ENCODE results near the gene FDPS.

The FDPS gene

GRCh38 chr1:155308493-155309422, at the start of gene FDPS:
TSS of gene FDPS (plus strand) at chr1:155308866. CDS start at chr1:155309790, 924 bp downstream.
- DNase-seq (ENCODE audit: low read depth), result peak; percentile 99

DNA sequence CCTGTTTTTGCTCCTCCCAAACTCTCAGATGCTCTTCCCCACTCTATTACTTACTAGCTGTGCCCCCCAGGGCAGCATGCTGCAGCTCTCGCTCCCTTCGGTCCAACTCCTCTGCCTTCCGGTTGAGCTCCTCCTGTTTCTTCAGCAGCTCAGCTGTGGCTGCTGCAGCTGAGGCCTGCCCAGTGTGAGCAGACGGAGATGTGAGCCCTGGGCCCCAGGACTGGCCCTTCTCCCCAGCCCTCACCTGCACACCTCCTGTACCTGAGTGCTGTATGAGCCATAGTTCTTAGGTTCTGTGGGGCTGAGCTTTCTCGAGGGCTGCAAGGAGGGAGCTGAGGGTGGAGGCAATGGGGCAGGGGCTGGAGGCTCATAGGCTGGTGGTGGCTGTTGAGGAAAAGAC, 48.4 kb upstream of the FDPS start:
- no peak for DNase-seq (ENCODE audit: low read depth)

DNA sequence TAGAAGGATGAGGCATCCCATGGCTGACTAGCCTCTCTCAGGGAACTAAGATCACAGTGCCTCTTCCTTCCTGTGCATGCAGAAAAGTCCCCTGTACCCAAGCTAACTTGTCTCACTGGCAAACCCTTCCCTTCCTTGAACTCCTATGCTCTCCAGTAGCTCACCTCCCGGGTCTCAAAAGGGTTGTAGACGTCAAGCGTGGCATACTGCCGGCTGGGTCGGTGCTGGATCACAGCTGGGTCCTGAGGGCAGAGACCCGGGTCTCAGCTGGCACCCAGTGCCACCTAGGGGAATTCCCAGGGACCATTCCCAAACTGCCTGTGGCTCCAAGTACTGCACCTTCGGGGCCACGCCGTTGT, 47.2 kb upstream of the FDPS start:
- DNase-seq (ENCODE audit: low read depth), result no peak

DNA sequence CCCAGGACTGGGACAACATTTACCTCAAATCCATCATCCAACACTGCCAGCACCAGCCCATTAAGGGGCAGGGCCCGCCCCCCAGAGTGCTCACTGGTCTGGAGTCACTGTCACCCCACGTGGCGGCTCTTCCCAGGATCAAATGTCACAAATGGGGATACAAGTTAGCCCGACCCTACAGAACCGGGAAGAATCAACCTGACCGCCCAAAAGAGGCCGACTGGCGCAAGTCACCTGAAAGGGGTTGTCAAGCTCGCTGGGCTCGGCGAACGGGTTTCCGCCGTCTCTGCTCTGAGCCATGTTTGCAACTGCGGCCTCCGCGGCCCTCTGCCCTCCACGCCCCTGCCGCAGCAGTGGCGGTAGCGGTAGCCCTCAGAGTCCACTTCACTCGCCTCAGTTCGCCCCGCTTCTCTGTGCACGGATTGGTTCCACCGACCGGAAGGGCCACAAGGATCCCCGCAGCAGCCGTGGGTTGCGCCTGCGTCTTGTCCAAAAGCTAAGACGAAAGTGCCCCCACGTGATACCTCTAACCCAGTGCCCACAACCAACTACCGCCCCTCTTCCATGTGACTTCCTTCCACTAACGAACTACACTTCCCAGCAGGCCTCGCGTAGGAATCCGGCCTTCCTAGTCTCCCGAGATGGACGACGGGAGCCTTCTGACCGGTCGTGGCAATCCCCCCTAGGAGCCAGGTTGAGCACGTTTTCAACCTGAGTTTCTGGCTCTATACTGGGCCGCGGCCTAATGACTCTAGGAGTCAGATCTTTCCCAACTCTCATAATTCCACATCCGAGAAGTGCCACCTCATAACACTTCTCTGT, 46.6 kb upstream of the FDPS start, which contains the start of gene SCAMP3:
Gene SCAMP3 (minus strand): TSS at position 509 of the 822 bp plus-strand sequence. CDS start 209 bp downstream, at position 300.
- peak; percentile 99 for DNase-seq (ENCODE audit: low read depth)

DNA sequence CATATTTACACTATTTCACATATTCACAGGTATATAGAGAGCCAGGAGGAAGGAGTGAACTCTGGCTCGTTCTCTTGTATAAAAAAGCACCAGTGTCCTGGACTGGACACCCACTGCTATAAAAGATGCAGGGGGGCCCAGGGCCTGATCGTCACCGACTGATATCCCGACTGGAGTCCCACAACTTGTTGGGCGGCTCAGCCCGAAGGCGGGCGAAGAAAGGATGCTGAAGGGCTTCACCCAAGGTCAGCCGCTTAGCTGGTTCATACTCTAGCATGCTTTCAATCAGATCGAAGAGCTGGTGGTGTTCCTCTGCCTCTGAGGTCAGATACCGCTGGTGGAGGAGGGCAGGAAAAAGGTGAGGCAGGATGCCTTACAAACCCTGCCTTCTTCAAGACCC, 45.6 kb upstream of the FDPS start:
- no peak for DNase-seq (ENCODE audit: low read depth)

DNA sequence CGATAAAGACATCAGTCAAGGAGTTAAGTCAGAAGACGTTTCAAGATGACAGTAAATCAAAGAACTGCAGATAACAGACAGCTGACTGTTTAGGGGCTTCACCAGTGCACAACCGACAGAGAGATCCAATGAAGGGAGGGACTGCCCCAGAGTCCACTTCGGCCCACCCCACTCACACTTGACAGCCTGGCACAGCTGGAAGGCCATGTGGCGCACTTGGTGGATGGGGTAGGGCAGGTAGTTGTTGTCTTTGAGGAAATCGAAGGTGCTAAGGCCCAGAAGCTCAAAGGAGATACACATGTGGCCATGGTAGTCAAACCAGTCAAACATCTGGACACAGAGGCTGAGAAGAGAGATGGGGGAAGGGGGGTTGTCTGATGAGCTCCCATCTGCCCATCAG, 42.1 kb upstream of the FDPS start:
- no peak for DNase-seq (ENCODE audit: low read depth)

DNA sequence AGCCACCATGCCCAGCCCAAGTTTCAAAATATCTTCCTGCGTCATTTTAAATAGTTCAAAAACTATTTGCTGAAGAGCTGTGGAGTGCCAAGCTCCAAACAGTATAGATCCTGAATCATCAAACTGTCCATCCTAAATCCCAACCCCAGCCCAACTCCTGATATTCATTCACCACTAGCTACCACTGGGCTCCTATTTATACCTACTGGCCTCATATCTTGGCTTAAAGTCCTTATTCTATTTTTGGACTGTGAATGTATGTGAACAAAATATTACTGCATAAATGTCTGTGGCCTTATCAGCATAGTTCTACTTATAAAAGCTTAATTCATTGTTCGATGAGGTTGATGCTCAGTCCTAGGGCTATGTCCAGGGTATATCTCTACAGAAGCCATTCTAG, 41.3 kb upstream of the FDPS start:
- DNase-seq (ENCODE audit: low read depth), result no peak

- DNase-seq (ENCODE audit: low read depth), result no peak
Observed at GRCh38 chr1:155268630-155269029, 40.0 kb upstream of the FDPS start.

- DNase-seq (ENCODE audit: low read depth), result no peak
Observed at GRCh38 chr1:155269381-155269780, 39.3 kb upstream of the FDPS start.

GRCh38 chr1:155272466-155273342, 36.0 kb upstream of the FDPS start:
- peak; percentile 41 for DNase-seq (ENCODE audit: low read depth)

DNA sequence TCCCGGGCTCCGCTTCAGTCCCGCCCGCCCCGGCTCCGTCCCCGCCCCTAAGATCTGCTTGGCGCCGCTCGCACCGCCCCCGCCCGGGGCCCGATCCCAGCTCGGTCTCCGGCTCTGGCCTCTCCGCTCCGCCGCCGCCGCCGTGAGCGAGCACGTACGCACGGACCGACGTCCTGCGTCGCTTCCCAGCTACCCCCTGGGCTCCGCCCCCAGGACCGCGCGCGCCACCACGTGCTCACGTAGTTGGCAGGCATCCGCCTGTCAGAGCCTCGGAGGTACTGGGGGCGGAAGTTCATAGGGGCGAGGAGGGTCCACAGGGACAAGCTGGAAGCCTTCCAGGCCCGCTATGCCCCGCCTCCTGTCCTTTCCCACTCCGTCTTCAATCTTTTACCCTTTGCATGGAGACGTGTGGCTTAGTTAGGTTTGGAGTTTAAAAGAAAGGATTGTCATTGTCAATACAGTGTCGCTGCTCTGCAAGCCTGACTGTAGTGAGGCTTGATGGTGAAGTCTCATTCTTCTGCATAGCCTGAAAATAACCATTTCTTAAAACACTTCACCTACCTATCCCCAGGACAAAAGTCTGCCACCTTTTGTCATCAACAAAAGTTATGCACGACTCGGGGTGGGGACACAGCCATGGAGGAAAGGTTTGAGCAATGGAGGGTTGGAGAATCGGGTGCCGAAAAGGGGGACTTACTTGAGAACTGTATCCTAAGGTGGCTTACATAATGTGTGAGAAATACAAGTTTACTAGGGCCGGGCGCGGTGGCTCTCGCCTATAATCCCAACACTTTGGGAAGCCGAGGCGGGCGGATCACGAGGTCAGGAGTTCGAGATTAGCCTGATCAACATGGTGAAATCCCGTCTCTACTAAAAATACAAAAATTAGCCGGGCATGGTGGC, 35.1 kb upstream of the FDPS start, which contains the start of gene CLK2:
Gene CLK2 (minus strand): TSS at position 162 of the 903 bp plus-strand sequence. CDS start 2,527 bp downstream, outside the sequence.
- DNase-seq (ENCODE audit: low read depth), result peak; percentile 88

DNA sequence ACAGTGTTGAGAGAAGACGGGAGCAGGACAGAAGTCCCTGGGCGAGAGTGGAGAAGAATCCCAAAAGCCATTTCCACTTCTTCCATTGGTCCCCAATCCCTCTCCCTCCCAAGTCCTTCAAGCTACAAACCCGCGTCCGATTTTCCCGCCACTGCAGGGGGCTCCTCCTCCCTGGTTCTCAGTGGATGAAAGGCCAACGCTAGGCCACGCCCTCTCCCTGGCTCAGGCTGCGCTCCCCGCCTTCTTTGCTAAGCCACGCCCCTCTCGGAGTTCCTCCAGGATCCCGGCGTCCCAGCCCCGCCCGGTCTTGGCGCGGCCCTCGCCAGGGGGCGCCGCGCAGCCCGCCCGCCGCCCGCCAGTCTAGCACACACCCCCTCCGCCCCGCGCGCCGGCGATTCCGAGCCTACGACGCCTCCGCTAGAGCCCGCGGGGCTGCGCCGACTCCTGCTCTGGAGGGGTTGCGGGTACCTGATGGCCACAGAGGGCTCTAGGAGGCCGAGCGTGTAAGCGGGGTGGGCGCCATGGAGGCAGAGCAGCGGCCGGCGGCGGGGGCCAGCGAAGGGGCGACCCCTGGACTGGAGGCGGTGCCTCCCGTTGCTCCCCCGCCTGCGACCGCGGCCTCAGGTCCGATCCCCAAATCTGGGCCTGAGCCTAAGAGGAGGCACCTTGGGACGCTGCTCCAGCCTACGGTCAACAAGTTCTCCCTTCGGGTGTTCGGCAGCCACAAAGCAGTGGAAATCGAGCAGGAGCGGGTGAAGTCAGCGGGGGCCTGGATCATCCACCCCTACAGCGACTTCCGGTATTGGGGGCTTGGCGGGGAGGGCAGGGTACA, 31.4 kb upstream of the FDPS start, which contains the start of gene HCN3:
Gene HCN3 (plus strand): TSS at position 394 of the 832 bp plus-strand sequence. CDS start 128 bp downstream, at position 522.
- peak; percentile 93 for DNase-seq (ENCODE audit: low read depth)

DNA sequence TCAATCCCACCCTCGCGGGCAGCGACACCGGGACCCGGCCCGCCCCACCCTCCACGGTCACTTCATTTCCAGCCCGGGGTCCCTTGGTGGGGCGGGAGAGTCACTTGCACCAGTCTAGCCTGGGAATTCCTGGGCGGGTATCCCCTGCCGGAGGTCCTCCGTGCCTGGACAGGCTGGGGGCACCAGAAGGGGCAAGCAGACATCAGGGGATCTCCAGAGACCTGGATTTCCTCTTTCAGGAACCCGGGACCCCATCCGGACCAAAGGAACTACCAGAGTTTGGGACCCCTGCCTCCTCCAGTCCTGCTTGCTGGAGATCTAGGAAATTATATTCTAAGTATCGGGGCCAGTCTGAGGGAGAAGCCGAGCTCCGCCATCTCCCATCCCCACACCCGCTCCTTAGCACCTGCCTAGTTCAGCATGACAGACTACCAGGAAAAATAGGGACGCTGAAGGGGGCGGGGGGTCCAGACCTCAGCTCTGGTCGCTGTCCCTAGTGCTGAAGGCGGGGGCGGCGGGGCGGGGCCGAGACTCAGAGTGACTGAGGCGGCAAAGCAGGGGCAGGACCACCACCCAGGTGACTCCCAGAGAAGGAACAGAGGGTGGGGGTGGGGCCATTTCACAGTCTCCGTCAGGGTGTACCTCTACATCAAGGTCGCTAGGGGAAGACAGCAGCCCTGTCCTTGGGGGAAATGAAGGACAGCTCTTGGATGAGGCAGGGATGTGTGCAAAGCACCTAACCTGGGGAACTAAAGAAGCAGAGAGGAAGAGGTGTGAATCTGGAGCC, 30.6 kb upstream of the FDPS start:
- no peak for DNase-seq (ENCODE audit: low read depth)

- no peak for DNase-seq (ENCODE audit: low read depth)
Observed at GRCh38 chr1:155278689-155279160, 29.9 kb upstream of the FDPS start.

GRCh38 chr1:155279268-155279667, 29.4 kb upstream of the FDPS start:
- no peak for DNase-seq (ENCODE audit: low read depth)

- no peak for DNase-seq (ENCODE audit: low read depth)
Observed at GRCh38 chr1:155282488-155283091, 26.1 kb upstream of the FDPS start.

DNA sequence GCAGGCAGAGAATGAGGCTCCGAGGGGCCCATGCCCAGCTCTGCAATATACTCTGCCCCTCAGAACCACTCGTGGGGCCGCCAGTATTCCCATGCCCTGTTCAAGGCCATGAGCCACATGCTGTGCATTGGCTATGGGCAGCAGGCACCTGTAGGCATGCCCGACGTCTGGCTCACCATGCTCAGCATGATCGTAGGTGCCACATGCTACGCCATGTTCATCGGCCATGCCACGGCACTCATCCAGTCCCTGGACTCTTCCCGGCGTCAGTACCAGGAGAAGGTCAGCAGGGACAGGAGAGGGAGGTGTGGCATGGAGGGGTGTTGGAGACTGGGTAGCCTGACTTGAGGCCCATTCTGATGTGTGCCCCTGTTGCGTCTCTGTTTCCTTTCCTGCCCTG, 24.2 kb upstream of the FDPS start:
- DNase-seq (ENCODE audit: low read depth), result no peak

DNA sequence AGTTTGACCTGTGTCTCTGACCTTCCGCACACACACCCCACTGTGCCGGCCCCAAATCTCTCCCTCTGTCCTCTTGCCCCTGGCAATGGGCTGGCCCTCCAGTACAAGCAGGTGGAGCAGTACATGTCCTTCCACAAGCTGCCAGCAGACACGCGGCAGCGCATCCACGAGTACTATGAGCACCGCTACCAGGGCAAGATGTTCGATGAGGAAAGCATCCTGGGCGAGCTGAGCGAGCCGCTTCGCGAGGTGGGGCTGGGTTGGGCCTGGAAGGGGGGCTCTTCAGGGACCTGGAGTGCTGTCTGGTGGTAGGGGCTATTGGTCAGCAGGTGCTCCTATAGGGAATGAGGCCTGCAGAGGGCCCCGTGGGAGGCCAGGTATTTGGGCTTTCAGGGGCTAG, 23.6 kb upstream of the FDPS start:
- DNase-seq (ENCODE audit: low read depth), result no peak

Data from stromal cell of bone marrow (primary cell).